Head of caudate nucleus (tissue), 42 donors: ENCODE measurements around the gene LCTL.
"Not testable (repeated sequence)": the region's sequence is repeated elsewhere in the genome, so short reads cannot be mapped to it uniquely, and the experiment has no call there.

Experiments used
- DNase-seq, 42 donors: peaks; one replicate each; pipeline versions ENCODE4 v3.0.0 to v3.0.0-alpha.2; 2020 to 2021; ENCODE audit warnings: mixed read lengths in 7 of 42
- intact Hi-C: fragments of 100-400 bp; cut with DNase I; formaldehyde crosslinking; loops from one replicate; pipeline ENCODE4 v1.15.0; 2022

Gene LCTL

DNA sequence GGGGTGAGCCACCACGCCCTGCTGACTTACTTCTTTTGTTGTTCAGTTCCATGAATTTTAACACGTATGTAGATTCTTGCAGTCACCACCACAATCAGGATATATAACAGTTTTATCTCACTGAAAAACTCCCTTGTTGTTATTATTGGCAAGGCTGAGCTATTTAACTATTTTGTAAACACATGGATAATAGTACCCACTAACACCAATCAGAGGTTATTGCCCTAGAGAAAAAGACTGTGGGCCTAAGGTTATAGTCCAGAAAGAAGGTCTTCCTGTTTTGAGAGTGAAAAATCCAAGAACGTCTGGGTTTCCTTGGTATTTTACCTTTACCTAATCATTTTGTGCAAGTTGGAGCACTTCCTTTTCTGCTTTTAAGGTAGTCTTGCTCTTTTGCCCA lies 51.2 kb downstream of the LCTL start:
- intact Hi-C loops, result no loop called here

DNA sequence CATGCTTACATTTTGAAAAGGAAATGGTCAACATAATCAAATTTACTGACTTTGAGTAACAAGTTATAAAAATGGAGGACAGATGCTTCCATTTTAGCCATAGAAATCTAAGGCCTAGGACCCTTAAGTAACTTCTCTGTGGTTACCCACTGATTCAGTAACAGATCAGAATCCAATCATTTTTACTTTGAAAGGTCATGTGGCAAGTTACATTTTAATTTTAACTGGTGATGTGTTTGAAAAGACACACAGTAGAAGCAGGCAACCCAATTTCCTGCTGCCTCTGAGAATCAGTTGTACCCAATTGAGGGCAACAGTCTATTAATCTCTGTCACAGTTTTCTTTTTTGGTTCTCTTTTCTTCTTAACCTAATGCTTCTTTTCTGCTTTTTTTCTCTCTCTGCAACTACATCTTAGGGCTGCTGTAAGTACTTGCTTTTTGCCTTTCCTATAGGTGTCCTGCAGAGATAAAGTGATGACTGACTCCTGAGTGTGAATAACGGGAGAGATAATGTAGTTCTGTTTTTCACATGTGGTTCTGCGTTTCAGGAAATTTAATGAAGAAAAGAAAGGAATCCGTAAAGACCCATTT lies 57.4 kb downstream of the LCTL start:
- intact Hi-C loops, result no loop called here
- DNase-seq, result no peak

More for the DNA sequence above, 51.2 kb downstream of the LCTL start:
- DNase-seq, result no peak

DNA sequence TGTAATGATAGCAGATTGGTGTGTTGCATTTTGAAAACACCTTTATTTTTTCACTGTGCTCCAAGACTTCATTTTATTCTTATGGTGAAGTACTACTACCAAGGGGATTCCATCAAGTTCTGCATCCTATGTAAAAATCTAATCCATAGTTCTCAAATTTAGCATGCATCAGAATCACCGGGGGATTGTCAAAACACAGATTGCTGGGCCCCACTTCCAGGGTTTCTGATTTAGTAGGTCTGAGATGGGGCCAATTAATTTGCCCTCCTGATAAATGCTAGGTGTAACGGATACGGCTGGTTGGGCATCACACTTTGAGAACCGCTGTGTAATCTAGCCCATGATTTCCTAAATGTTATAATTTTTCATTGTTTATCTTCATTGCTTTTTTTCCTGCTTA lies 60.0 kb downstream of the LCTL start:
- intact Hi-C loops, result no loop called here
- DNase-seq, result peak in 1 of 42 donors; percentile 10

DNA sequence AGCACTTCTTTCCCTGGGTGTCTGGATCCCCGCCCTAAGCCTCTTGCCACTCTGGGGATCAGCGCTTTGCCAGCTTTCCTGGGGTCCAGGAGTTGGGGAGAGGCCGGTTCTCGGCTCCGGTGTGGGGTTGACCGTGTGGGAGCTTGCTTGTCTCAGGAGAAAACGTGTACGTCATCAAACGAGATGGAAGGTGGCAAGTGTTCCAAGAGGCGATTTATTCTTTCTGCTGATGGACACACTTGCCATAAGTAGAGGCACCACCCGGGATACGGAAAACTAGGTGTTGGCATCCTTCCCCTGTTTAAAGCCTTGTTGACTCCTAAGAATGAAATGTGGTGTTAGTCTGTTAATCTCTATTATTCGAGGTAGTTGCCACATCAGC lies 60.4 kb downstream of the LCTL start:
- intact Hi-C loops, result no loop called here

DNA sequence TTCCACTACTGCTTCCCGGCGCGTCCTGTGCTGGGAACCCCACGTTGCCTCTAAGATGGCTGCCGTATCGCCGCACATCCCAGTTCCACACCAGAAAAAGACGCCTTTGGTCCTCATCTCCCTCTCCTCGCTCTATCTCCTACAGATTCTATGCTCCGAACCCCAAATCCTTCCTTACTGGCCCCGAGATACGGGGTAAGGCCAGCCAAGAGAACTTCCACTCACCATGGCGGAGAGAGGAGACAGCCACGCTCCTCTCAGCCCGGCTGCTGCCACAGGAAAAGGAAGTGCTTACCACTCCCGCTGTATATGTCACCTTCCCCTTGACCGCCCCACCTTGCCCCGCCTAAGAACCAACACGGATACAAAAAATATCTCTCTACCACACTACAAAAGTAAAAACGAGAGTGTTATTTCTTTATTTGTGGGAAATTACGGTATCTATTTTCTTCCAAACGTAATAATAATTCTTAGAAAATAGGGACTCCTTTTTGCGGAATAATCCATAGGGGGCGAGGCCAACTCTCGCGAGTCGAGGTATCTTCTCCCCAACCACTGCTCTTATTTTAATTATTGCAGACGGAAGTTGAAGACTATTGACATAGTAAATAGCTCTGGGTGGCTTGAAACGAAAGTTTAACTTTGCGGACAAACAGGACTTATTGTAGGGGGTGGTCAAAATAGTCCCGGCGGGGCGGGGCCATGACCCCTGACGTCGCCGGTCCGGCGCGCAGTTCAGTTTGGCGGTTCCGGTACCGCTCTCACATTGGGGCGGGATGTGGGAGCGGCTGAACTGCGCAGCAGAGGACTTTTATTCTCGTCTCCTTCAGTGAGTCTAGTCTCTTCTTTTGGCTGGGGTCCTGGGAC lies 61.0 kb downstream of the LCTL start, which contains the start of the genes RPL4 and ZWILCH:
Gene RPL4, minus strand, starts transcription at position 293 of the 867 bp plus-strand sequence. Its CDS starts 65 bp downstream, at position 228.
Gene ZWILCH, plus strand, starts transcription at position 764 of the 867 bp plus-strand sequence. Its CDS starts 13 bp downstream, at position 777.
- peak; percentile 61 to 93 (median 83) for DNase-seq
- intact Hi-C loops, result no loop called here

More for the DNA sequence above, 60.4 kb downstream of the LCTL start:
- DNase-seq, result no peak

DNA sequence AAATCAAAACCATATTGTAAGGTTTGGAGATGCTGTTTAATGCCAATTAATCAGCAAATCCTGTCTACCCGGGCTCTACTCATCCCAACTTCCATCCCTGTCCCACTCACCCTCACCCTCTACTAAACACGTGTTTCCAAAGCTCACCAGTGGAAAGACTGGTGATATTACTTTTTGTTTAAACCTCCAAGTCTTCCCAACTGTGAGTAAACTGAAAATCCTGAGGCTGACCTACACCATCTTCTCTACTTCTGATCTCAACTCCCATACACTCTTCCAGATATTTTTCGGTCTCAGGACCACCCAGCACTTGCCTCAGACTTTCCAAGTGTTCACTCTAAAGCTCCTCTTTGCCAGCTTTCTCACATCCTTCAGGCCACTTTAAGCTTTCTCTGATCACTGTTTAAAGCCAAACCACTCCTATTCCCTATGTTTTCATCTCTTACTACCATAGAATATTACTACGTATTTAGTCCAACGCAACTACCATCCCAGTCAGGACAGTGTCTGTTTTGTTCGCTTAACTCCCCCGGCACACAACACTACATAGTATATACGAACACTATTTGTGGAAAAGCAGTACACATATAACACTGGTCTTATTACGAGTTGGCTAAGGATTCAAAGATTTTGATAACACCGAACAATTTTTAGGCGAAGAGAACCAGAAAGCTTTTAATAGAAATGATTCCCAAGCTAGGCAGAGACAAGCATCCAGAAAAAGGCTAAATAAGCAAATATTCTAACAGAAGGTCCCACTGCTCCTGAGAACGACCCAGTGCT lies 61.8 kb downstream of the LCTL start:
- intact Hi-C loops, result no loop called here
- peak in 1 of 42 donors; percentile 37 for DNase-seq

DNA sequence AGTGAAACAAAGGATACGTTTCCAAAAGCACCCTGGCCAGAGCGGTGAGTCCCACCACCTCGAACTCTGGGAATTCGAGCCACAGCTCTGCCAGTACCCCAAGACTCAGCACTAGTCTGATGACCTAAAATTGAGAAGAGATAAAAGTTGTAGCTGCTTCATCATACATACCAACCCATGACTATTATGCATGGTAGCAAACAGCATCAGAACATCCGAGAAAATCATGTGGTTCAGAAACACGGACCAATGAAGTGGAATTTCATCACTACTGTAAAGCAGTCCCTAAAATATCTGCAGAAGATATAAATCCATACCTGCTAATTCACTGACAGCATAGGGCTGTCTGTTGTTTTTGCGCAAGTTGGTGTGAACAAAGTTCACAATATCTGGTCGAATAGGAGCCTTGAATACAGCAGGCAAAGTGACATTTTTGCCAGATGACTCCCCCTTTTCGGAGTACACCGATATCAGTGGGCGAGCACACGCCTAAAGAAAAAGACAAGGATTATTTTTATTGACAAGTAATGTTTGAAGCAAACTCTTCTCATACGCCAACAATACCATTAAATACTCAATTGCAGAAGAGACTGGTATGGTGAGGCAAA lies 62.7 kb downstream of the LCTL start:
- intact Hi-C loops, result not testable (repeated sequence)
- DNase-seq, result peak in 1 of 42 donors; percentile 24

DNA sequence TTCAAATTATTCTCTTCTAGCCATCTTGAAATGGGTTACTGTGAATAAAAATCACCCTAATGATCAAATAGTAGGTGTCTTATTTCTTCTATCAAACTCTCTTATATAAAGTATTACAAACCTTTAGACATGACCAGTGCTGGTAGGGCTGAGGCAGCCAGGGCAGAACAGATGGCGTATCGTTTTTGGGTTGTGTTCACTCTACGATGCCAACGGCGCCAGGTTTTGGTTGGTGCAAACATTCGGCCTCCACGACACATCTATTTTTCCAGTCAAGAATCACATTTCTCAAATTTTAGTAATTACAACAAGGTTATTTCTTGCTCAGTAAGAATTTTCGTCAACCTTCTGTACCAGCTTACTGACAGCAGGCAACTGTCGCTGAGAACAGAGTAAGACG lies 63.3 kb downstream of the LCTL start:
- intact Hi-C loops, result no loop called here
- peak in 1 of 42 donors; percentile 23 for DNase-seq

DNA sequence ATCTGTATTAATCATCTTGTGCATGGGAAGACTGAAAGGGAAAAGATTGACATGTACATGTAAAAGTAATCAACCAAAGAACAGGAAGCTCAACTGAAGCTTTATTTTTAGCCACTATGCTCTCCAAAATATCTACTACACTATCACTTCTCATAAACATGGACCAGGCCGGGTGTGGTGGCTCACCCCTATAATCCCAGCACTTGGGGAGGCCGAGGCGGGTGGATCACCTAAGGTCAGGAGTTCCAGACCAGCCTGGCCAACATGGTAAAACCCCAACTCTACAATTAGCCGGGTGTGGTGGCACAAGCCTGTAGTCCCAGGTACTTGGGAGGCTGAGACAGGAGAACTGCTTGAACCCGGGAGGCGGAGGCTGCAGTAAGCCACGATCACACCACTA lies 65.5 kb downstream of the LCTL start:
- peak in 1 of 42 donors; percentile 28 for DNase-seq
- intact Hi-C loops, result not testable (repeated sequence)

DNA sequence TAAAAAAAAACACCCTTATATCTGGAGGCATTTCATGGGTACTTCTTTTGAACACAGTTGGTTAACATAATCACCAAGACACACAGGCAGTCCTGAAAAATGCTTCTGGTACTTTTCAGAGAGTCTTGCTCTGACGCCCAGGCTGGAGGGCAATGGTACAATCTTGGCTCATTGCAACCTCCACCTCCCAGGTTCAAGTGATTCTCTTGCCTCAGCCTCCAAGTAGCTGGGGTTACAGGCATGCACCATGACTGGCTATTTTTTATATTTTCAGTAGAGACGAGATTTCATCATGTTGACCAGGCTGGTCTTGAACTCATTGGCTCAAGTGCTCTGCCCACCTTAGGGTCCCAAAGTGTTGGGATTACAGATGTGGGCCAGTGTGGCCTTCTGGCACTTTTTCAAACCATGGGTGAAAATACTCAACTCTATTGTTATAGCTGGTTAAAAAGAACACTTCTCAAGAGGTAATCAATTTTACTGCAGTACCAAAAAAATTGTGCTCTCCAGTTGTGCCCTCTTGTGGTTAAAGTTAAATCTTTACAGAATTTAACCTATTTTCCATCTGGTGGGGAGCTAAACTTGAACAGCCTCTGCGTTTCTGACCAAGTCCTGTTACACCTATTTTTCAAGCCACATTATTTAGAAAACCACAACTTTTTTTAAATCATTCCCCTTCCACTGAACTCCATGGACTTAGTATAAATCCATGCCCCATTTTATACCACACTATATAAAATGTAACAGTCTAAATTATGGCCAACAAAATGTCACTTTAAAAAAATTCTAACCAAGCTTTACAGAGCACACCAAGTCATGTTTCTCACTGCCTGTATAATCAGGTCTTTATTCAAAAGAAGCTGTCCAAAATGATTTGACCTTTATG lies 67.1 kb downstream of the LCTL start:
- no peak for DNase-seq
- intact Hi-C loops, result no loop called here
